ENCODE results near the gene CHRNG.

The CHRNG gene

DNA sequence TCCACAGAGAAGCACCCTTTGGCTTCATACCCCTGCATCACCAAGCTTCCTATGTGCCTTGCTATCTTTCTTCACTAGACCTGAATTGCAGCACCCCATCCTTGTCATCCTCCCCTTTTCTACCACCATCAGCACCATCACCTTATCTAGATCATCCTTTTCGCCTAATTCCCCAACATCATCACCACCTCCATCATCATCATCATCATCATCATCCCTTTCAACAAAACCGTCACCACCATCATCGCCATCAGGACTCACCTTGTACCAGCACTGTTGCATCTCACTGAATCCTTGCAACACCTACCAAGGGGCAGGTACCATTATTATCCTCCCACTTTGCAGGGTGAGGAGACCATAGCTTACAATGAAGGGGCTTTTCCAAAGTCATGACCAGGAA, 41.0 kb upstream of the CHRNG start:
- Histone ChIP-seq H2AFZ (ENCODE audit: low read depth, low read length) (no peak overlapping the region), H3K4me1 (ENCODE audit: low read length) (no peaks in the 10 kb centered on the region), H3K9ac (ENCODE audit: low read length) (no peak overlapping the region), H4K20me1 (ENCODE audit: insufficient read depth, low read length) (no peaks in the 10 kb centered on the region), H3K27me3 (ENCODE audit: low read depth, low read length) (no peaks in the 10 kb centered on the region), H3K36me3 (replicated peaks; ENCODE audit: low read depth, low read length) (no peaks in the 10 kb centered on the region), H3K4me2 (ENCODE audit: low read length) (no peak overlapping the region), H3K27ac (ENCODE audit: low read length) (no peak overlapping the region), H3K4me3 (ENCODE audit: low read length) (no peak overlapping the region), H3K79me2 (ENCODE audit: low read length) (no peaks in the 10 kb centered on the region), H3K9me3 (ENCODE audit: insufficient read depth, low read length) (no peaks in the 10 kb centered on the region)
- TF ChIP-seq EZH2phosphoT487 (IDR thresholded peaks at IDR 0.05; ENCODE audit: low read depth), result no peak
- TF ChIP-seq, protein P1, sequence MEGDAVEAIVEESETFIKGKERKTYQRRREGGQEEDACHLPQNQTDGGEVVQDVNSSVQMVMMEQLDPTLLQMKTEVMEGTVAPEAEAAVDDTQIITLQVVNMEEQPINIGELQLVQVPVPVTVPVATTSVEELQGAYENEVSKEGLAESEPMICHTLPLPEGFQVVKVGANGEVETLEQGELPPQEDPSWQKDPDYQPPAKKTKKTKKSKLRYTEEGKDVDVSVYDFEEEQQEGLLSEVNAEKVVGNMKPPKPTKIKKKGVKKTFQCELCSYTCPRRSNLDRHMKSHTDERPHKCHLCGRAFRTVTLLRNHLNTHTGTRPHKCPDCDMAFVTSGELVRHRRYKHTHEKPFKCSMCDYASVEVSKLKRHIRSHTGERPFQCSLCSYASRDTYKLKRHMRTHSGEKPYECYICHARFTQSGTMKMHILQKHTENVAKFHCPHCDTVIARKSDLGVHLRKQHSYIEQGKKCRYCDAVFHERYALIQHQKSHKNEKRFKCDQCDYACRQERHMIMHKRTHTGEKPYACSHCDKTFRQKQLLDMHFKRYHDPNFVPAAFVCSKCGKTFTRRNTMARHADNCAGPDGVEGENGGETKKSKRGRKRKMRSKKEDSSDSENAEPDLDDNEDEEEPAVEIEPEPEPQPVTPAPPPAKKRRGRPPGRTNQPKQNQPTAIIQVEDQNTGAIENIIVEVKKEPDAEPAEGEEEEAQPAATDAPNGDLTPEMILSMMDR (IDR thresholded peaks at IDR 0.05; ENCODE audit: low read depth, low read length), result no peak

DNA sequence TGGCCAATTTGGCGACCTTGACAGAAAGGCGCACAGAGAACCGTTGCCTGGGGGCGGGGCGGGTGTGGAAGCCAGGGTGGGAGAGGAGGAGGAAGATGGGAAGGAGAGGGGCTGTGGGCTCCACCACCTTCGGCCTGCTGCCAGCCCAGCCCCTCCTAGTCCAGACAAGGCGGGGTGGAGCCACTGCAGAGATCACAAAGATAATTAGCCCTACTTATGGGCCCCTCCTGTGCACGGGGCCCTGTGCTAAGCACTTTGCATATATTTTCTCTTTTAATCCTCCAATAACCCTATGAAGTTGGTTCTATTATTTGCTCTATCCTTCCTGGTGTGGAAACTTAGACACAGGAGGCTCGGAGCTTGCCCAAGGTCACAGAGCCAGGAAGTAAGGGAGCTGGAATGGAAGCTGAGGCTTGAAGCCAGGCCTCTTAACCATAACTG, 38.1 kb upstream of the CHRNG start:
- no peak for TF ChIP-seq EZH2phosphoT487 (IDR thresholded peaks at IDR 0.05; ENCODE audit: low read depth)
- TF ChIP-seq, protein P1 (IDR thresholded peaks at IDR 0.05; ENCODE audit: low read depth, low read length), result no peak
- no peak overlapping the region for H3K4me2 ChIP-seq (ENCODE audit: low read length)
- no peaks in the 10 kb centered on the region for H3K27me3 ChIP-seq (ENCODE audit: low read depth, low read length)
- no peaks in the 10 kb centered on the region for H3K79me2 ChIP-seq (ENCODE audit: low read length)
- H3K4me3 ChIP-seq (ENCODE audit: low read length), result no peak overlapping the region
- H3K4me1 ChIP-seq (ENCODE audit: low read length), result no peaks in the 10 kb centered on the region
- H4K20me1 ChIP-seq (ENCODE audit: insufficient read depth, low read length), result no peaks in the 10 kb centered on the region
- no peak overlapping the region for H3K9ac ChIP-seq (ENCODE audit: low read length)
- H2AFZ ChIP-seq (ENCODE audit: low read depth, low read length), result no peak overlapping the region
- H3K9me3 ChIP-seq (ENCODE audit: insufficient read depth, low read length), result no peaks in the 10 kb centered on the region
- no peaks in the 10 kb centered on the region for H3K36me3 ChIP-seq (replicated peaks; ENCODE audit: low read depth, low read length)
- no peak overlapping the region for H3K27ac ChIP-seq (ENCODE audit: low read length)

DNA sequence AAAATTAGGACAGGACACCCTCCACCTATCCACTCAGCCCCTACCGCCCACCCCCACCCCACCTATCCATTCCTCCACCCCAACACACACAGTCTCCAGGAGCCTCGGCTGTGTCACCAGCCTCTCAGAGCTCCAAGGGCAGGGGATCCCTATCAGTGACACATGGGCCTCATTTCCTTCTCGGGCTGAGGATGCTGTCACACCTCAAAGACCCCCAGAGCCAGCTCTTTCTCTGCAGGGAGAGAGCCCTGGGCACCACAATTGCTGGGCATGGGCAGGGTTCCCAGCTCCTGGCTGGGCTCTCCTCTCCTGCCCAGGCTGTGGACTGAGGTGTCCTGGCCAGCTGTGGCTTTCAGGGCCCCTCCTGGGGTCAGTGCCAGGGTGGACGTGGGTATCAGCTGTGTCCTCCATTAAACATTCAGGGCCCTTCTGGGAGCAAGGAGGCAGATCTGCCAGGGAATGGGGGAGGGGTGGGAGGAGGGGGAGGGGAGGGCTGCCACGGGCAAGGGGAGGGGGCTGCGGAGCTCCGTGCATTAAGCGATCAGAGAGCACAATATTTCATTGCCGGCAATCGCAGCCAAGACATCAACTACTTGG, 37.6 kb upstream of the CHRNG start:
- TF ChIP-seq, protein P1 (IDR thresholded peaks at IDR 0.05; ENCODE audit: low read depth, low read length), result no peak
- no peak for TF ChIP-seq EZH2phosphoT487 (IDR thresholded peaks at IDR 0.05; ENCODE audit: low read depth)
- no peak overlapping the region for H3K4me3 ChIP-seq (ENCODE audit: low read length)
- no peaks in the 10 kb centered on the region for H4K20me1 ChIP-seq (ENCODE audit: insufficient read depth, low read length)
- no peaks in the 10 kb centered on the region for H3K27me3 ChIP-seq (ENCODE audit: low read depth, low read length)
- no peaks in the 10 kb centered on the region for H3K9me3 ChIP-seq (ENCODE audit: insufficient read depth, low read length)
- no peaks in the 10 kb centered on the region for H3K4me1 ChIP-seq (ENCODE audit: low read length)
- no peak overlapping the region for H3K9ac ChIP-seq (ENCODE audit: low read length)
- no peaks in the 10 kb centered on the region for H3K79me2 ChIP-seq (ENCODE audit: low read length)
- no peak overlapping the region for H3K27ac ChIP-seq (ENCODE audit: low read length)
- H3K36me3 ChIP-seq (replicated peaks; ENCODE audit: low read depth, low read length), result no peaks in the 10 kb centered on the region
- H3K4me2 ChIP-seq (ENCODE audit: low read length), result no peak overlapping the region
- no peak overlapping the region for H2AFZ ChIP-seq (ENCODE audit: low read depth, low read length)

DNA sequence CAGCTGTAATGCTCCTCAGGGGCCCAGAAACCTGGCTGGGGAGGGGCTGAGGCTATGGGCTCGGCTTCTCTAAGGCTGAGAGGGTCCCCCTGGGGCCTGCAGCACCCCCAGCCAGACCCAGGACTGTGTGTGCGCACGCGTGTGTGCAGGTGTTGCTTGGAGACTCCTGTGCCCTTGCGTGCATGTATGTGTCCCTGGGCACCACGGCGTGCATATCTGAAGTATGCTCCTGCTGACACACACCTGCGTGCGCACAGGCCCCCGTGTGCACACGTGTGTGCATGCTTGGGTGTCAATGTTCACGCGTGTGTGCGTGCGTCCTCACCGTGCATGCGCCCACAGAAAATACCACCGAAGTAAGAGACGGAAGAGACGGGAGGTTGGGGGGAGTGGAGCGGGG, 37.0 kb upstream of the CHRNG start:
- no peak for TF ChIP-seq EZH2phosphoT487 (IDR thresholded peaks at IDR 0.05; ENCODE audit: low read depth)
- TF ChIP-seq, protein P1 (IDR thresholded peaks at IDR 0.05; ENCODE audit: low read depth, low read length), result no peak
- Histone ChIP-seq H3K27ac (ENCODE audit: low read length) (no peak overlapping the region), H4K20me1 (ENCODE audit: insufficient read depth, low read length) (no peaks in the 10 kb centered on the region), H3K9ac (ENCODE audit: low read length) (no peak overlapping the region), H3K4me1 (ENCODE audit: low read length) (no peaks in the 10 kb centered on the region), H3K4me3 (ENCODE audit: low read length) (no peak overlapping the region), H3K4me2 (ENCODE audit: low read length) (no peak overlapping the region), H3K79me2 (ENCODE audit: low read length) (no peaks in the 10 kb centered on the region), H3K27me3 (ENCODE audit: low read depth, low read length) (no peaks in the 10 kb centered on the region), H3K9me3 (ENCODE audit: insufficient read depth, low read length) (no peaks in the 10 kb centered on the region), H3K36me3 (replicated peaks; ENCODE audit: low read depth, low read length) (no peaks in the 10 kb centered on the region), H2AFZ (ENCODE audit: low read depth, low read length) (no peak overlapping the region)

Measured in OCI-LY3 (cell line).